GM19099 (cell line): ENCODE data around the gene TCF19.

Experiments used
- POLR2A ChIP-seq: IDR thresholded peaks from 3 replicates; pipeline ENCODE4 v1.6.1; 2011; ENCODE audit warnings: low read depth; ENCODE audit not compliant: insufficient read length; ENCODE audit errors: extremely low read depth

Gene TCF19

DNA sequence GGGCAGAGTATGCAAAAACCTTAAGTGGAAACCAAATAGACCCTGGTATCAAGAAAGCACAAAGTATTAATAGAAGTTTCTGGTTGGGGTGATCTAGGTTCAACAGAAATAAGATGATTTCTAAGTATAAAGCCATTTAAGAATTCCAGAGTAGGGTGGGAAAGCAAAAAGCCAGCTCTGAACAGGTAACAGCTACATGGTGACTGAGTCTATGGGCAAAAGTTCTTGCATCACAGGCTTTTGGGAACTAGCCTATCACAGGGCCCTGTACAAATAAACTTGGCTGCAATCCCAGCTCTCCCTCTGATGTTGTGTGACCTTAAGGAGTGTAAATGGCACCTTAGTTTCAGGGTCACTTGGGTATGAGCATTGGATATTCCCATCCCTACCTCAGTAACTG lies 5.5 kb downstream of the TCF19 start:
- no peak for TF ChIP-seq POLR2A

DNA sequence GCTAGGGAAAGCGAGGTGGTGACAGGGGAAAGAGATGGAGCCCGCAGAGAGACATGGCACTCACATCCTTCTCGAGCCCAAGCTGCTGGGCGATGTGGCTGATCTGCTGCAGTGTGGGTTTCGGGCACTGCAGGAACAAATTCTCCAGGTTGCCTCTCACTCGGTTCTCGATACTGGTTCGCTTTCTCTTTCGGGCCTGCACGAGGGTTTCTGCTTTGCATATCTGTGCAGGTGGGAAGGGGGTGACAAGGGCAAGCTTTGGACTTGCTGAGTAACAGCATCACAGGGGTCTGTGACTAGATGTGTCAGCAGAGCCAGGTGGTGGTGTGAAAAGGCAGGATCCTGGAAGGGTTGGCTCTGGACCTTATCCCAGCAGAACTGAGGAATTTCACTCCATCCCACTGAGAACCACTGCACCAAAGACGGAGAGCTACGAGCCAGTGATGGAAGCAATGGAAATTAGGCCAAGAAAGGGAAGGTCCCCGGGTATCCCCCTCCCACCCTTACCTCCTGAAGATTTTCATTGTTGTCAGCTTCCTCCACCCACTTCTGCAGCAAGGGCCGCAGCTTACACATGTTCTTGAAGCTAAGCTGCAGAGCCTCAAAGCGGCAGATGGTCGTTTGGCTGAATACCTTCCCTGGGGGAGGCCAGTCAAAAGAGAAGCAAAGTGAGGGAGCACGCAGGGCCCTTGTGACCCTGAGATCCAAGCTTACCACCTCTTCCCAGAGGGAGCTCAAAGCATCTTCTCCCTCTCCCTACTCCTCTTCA lies 6.9 kb downstream of the TCF19 start:
- peak; percentile 64 for TF ChIP-seq POLR2A

GRCh38 chr6:31165986-31166385 lies 7.6 kb downstream of the TCF19 start:
- no peak for TF ChIP-seq POLR2A

DNA sequence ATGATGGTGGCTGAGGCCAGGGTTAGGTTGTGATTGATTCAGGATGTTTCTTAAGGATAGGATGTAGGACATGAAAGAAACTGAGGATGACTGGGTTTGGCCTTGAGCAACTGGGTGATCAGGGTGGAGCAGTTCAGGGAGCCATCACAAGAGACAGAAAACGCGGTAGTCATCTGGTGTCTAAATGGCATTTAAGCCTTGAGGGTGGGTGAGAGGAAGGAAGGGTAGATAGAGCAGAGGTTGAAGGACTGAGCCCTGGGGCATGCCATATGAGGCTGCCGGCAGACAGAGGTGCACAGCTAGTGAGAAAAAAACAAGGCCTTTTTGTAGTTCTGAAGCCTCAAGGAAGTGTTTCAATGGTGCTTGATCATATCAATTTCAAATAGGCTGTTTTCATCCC lies 10.2 kb downstream of the TCF19 start:
- TF ChIP-seq POLR2A = no peak

DNA sequence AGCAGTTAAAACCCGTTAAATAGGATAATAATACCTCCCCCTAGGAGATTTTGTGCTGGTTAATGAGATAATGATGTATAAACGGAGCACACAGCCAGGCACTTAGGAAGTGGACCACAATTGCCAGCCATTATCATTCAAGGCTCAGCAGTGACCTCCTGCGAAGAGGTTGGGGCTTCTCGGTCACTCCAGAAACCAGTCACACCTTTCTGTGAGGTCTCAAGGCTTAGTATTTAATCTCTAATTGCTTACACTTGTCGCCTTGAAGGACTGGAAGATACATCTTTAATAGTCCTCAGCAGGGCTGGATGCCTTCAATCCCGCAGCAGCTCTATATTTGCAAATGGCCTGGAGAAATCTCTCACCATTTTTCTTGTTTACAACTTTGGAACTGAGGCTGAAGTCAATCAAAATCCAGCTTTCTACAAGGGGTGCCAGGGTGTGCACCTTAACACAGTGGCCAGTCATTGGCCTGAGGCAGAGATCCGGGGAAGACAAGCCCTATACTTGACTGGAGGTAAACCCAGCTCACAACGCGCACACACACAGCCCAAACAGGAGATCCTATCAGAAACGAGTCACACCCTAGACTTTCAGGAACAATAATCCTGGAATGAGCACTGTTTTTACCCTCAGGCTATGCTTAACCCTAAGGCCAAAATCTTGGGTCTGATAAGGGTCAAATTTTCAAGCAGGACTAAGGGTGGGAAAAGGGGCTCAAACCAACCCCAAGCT lies 10.9 kb downstream of the TCF19 start:
- TF ChIP-seq POLR2A = no peak

- no peak for TF ChIP-seq POLR2A
Observed at GRCh38 chr6:31170600-31170881, 12.2 kb downstream of the TCF19 start, which contains the start of gene POU5F1. TSS of gene POU5F1 (minus strand) at chr6:31170682. CDS start at chr6:31170620, 62 bp downstream.

GRCh38 chr6:31170987-31171671 lies 12.7 kb downstream of the TCF19 start:
- TF ChIP-seq POLR2A = no peak

DNA sequence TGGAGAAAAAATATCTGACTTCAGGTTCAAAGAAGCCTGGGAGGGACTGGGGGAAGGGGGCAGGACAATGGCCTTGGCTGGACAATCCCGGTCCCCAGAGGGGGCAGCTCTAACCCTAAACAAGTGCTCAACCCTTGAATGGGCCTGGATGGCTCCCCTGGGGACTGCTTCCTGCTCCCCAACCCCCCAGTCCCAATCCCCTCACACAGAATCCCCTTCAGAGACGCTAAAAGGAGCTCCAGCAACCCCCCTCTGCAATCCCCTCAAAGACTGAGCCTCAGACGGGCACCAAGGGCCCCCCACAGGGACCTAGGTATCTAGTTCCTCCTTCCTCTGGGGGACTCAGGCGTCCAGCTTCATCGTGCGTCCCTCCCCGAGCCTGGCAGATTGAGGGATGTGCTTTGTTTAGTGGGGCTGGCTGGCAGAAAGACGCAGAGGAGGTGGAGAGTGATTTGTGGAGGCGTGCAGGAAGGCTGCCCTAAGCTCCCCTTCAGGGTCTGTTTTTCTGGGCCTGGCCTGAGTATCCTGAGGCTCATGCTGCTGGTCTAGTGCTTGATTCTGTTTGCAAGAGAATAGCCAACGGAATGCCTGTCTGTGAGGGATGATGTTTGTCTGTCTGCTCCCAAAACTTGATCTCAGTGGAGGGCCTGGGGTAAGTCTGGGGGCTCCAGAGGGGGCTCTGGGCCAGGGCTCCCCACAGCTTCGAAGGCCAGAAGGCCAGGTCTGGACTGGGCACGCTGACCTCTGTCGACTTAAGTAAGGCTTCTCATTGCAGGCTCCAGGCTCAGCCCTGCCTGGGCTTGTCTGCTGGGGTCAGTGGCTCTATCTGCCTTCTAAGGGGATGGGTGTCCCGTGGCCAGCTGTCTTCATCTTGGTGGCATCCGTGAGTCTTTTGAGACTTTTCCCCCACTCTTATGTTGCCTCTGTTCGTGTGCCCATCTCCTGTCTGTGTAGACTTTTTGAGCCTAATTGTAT lies 13.8 kb downstream of the TCF19 start:
- no peak for TF ChIP-seq POLR2A

GRCh38 chr6:31172973-31173384 lies 14.6 kb downstream of the TCF19 start:
- TF ChIP-seq POLR2A = no peak

GRCh38 chr6:31173406-31173805 lies 15.0 kb downstream of the TCF19 start:
- TF ChIP-seq POLR2A = no peak

- no peak for TF ChIP-seq POLR2A
Observed at GRCh38 chr6:31174378-31174777, 16.0 kb downstream of the TCF19 start.

DNA sequence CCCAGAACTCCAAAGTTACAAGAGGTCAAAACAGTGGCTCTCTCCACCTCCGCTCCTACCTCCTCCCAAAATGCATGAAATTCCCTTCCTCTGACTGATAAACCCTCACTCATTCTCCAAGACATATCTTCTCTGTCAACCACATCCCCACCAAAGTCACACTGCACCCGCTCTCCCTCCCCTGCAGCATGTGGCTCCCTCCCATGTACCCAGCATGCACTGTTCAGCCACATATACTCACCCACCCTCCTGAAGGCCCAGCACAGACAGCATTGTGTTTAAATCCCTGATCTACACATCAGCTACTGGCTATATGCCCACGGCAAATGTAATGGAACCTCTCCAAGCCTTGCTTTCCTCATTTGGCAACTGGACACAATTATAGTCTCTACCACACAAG lies 17.6 kb downstream of the TCF19 start:
- TF ChIP-seq POLR2A = no peak

- TF ChIP-seq POLR2A = no peak
Observed at GRCh38 chr6:31178143-31179041, 20.0 kb downstream of the TCF19 start.

GRCh38 chr6:31179042-31179386 lies 20.6 kb downstream of the TCF19 start:
- TF ChIP-seq POLR2A = no peak

- TF ChIP-seq POLR2A = no peak
Observed at GRCh38 chr6:31179896-31180295, 21.5 kb downstream of the TCF19 start.

GRCh38 chr6:31180500-31180899 lies 22.1 kb downstream of the TCF19 start:
- no peak for TF ChIP-seq POLR2A
